ENCODE data around the gene MST1.

- TF ChIP-seq POLR2A (IDR thresholded peaks at IDR 0.05) (no peak), CTCF (IDR thresholded peaks at IDR 0.05) (no peak), POLR2AphosphoS5 (IDR thresholded peaks at IDR 0.05) (no peak)
Observed at GRCh38 chr3:49732597-49732996, 43.3 kb upstream of the MST1 start.
